Skeletal muscle tissue (tissue), 4 donors: ENCODE data around the gene DMRT1. TPM values are rescaled to one million over a fixed set of nuclear protein-coding genes. Genes with fewer than 3 reads are reported as not detected.
"Not testable (repeated sequence)": the region's sequence is repeated elsewhere in the genome, so short reads cannot be mapped to it uniquely, and the experiment has no call there.

Source experiments
- H3K27ac ChIP-seq: one replicate; pipeline ENCODE4 v1.7.0; 2013; ENCODE audit warnings: mild to moderate bottlenecking, low read depth, low read length, inconsistent platforms
- H3K27me3 ChIP-seq, 3 donors: one replicate each; pipeline ENCODE4 v1.7.0; 2013; ENCODE audit warnings: low read length in 3 of 3; ENCODE audit not compliant: control insufficient read depth in 3 of 3, insufficient read depth in 3 of 3
- H3K36me3 ChIP-seq, 3 donors: one replicate each; pipeline ENCODE4 v1.7.0; 2013; ENCODE audit warnings: low read length in 3 of 3; ENCODE audit not compliant: control insufficient read depth in 3 of 3, insufficient read depth in 3 of 3
- H3K4me1 ChIP-seq, 3 donors: one replicate each; pipeline ENCODE4 v1.7.0; 2013; ENCODE audit warnings: low read length in 3 of 3, mild to moderate bottlenecking in 3 of 3; ENCODE audit not compliant: control insufficient read depth in 3 of 3, insufficient read depth in 3 of 3
- H3K4me3 ChIP-seq, 3 donors: one replicate each; pipeline ENCODE4 v1.7.0; 2013; ENCODE audit warnings: low read length in 3 of 3
- H3K9ac ChIP-seq, 3 donors: one replicate each; pipeline ENCODE4 v1.7.0; 2013; ENCODE audit warnings: low read length in 3 of 3, mild to moderate bottlenecking in 3 of 3, moderate library complexity in 2 of 3, low read depth in 1 of 3
- H3K9me3 ChIP-seq, 3 donors: one replicate each; pipeline ENCODE4 v1.7.0; 2013; ENCODE audit warnings: low read length in 3 of 3; ENCODE audit not compliant: control insufficient read depth in 3 of 3
- total RNA-seq: library from RNA; depleted of rRNA; stranded (reverse); fragments of >200 nt; gene quantifications from one replicate; pipeline ENCODE4 v1.2.3, GENCODE V29; 2014
- donor health status: Osteomylitis.

The DMRT1 gene
- total RNA-seq, 1 donor from 2014 or later: not detected

DNA sequence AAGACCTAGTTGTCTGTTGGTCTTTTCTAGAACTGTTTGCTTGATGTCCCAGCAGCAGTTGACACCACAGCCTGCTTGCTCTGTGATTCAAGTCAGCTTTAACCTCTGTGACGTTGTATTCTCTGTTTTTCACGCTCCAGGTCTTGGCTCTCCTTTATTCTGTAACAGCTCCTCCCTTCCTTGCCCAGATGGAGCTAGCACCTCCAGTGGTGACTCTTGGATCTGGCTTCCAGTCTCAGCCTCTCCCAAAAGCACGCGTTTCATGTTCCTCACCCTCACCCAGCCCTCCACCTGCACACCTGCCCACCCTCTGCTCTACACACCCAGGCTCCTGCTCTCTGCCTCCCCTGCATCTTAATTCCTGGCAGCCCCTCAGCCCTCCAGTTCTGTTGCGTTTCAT is 50.6 kb downstream of the DMRT1 start:
- H3K9ac ChIP-seq: no peak overlapping the region
- H3K36me3 ChIP-seq: no peaks in the 10 kb centered on the region
- H3K4me3 ChIP-seq: no peak overlapping the region
- H3K4me1 ChIP-seq: peaks cover 0 to 3% (median 2%) of the 10 kb centered on the region in 3 donors
- no peaks in the 10 kb centered on the region for H3K9me3 ChIP-seq
- H3K27me3 ChIP-seq: no peaks in the 10 kb centered on the region
- H3K27ac ChIP-seq: no peak overlapping the region

DNA sequence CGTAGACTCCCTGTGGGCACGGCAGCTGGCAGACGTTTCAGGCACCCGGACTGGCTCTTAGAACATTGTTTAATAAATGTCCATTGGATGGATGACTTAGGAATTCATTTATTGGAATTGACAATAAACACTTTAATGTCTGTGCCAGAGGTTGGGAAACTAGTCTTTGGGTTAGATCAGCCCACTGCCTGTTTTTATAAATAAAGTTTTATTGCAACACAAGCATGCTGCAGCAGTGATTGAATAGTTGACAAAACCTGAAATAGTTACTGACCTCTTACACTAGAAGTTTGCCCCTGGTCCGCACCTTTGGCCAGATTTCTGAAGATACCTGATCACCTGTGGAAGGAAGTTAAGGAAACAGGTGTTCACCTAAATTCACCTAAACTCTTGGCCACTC is 51.6 kb downstream of the DMRT1 start:
- Histone ChIP-seq H3K36me3 (no peaks in the 10 kb centered on the region), H3K9me3 (no peaks in the 10 kb centered on the region), H3K27ac (no peak overlapping the region), H3K4me3 (no peak overlapping the region), H3K27me3 (no peaks in the 10 kb centered on the region), H3K9ac (no peak overlapping the region), H3K4me1 (peaks cover 0 to 3% (median 2%) of the 10 kb centered on the region in 3 donors)

GRCh38 chr9:893843-894420 is 52.4 kb downstream of the DMRT1 start:
- H3K36me3 ChIP-seq: no peaks in the 10 kb centered on the region
- H3K27me3 ChIP-seq: no peaks in the 10 kb centered on the region
- H3K9me3 ChIP-seq: no peaks in the 10 kb centered on the region
- H3K27ac ChIP-seq: no peak overlapping the region
- peak overlapping the region in 2 of 3 donors; percentile 34 to 41 for H3K4me3 ChIP-seq
- H3K9ac ChIP-seq: peak overlapping the region in 1 of 3 donors; percentile 50
- peaks cover 0 to 3% (median 2%) of the 10 kb centered on the region in 3 donors for H3K4me1 ChIP-seq

DNA sequence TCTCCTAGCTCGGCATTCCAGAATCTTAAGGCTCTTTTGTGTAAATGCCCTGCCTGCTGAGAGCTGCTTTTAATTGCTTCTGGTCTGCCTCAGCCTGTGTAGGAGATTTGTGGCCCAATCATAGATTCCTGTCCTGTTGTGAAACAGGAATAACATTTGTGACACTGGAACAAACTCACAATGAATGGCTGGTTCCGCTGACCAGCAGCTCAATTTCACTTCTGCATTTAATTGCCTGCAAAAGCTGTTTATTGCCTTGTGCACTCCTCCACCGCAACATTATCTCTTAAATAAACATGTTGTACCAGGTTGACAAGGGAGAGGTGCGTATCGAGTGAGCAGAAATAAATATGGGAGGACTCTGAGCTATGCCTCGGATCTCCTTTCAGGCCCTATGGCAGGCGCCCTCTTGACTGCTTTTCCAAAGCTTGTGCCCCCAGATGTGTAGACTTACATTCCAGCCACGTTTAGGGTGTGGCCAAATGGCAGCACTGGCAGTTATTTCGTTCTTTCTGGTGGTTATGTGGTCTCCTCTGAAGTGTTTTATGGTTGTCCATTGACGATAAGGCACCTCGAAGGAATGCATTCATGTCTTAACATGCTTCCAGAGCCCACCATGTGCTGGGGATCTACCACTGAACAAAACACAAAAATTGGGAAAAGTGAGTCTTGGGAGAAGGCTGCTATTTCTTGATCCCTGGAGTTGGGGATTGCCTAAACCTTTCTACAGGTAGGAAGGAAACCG is 58.1 kb downstream of the DMRT1 start:
- Histone ChIP-seq H3K9ac (no peak overlapping the region), H3K4me1 (no peaks in the 10 kb centered on the region), H3K36me3 (no peaks in the 10 kb centered on the region), H3K27ac (no peak overlapping the region), H3K27me3 (peaks cover 3 to 9% (median 7%) of the 10 kb centered on the region in 3 donors), H3K9me3 (no peaks in the 10 kb centered on the region), H3K4me3 (no peak overlapping the region)

DNA sequence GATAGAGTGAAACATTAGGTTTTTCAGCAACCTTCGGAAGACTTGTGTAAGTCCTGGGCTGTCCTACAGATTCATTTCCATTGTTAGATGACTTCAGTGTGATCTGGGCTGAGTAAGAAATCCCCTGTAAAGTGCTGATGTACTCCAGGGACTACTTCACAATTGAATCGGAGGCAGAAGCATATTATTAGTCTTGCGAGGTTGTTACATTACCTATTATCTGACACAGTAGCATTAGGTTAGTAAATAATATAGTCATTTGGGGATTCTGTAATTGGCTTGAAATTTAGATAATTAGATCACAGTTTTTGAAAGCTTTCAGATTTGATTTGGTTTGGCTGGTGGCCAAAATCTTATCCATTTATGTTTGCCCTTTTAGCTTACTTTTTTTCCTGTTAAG is 62.4 kb downstream of the DMRT1 start:
- H3K4me1 ChIP-seq: no peaks in the 10 kb centered on the region
- no peak overlapping the region for H3K4me3 ChIP-seq
- no peak overlapping the region for H3K9ac ChIP-seq
- peaks cover 13 to 34% (median 21%) of the 10 kb centered on the region in 3 donors for H3K27me3 ChIP-seq
- no peaks in the 10 kb centered on the region for H3K36me3 ChIP-seq
- no peaks in the 10 kb centered on the region for H3K9me3 ChIP-seq
- no peak overlapping the region for H3K27ac ChIP-seq

DNA sequence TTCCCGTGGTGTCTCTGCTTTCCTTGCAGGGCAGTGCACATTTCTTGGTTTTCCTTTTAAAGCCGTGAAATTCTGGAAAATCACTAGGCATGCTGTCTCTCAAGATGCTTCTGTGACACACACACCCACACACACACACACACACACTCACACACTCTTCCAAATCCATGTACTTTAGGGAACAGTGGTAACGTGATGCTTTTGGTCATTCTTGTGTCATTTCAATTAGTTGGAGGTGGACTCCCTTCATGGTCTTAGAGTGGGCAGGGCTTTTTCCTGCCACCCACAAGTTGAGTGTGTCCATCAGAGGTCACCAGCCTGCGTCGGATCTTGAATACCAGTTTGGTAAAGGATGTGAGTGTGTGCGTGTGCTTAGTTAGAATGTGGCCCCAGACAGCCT is 64.4 kb downstream of the DMRT1 start:
- Histone ChIP-seq H3K27ac (no peak overlapping the region), H3K36me3 (no peaks in the 10 kb centered on the region), H3K4me1 (no peaks in the 10 kb centered on the region), H3K4me3 (no peak overlapping the region), H3K27me3 (peaks cover 13 to 40% (median 25%) of the 10 kb centered on the region in 3 donors), H3K9ac (no peak overlapping the region), H3K9me3 (no peaks in the 10 kb centered on the region)

GRCh38 chr9:908536-909205 is 67.2 kb downstream of the DMRT1 start:
- H3K36me3 ChIP-seq: no peaks in the 10 kb centered on the region
- no peaks in the 10 kb centered on the region for H3K9me3 ChIP-seq
- H3K27ac ChIP-seq: no peak overlapping the region
- H3K4me1 ChIP-seq: no peaks in the 10 kb centered on the region
- H3K9ac ChIP-seq: no peak overlapping the region
- H3K27me3 ChIP-seq: peaks cover 13 to 37% (median 18%) of the 10 kb centered on the region in 3 donors
- H3K4me3 ChIP-seq: no peak overlapping the region

DNA sequence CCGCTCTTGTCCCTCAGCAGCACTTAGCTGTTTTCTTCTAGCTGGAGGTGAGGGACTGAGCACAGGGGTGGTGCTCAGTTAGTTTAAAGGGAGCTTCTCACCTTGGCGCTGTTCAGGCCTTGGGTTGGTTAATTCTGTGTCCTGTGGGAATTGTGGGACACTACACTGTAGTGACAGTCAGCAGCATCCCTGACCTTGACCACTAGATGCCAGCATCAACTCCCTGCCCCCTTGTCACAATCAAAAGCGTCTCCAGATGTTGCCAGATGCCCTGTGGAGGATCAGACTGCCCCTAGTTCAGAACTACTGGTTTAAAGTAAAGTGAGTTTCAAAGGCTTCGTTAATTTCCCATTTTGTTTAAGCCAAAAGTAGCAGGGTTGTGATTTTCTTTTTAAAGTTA is 69.5 kb downstream of the DMRT1 start:
- Histone ChIP-seq H3K4me3 (no peak overlapping the region), H3K27me3 (peaks cover 9 to 28% (median 11%) of the 10 kb centered on the region in 3 donors), H3K9ac (no peak overlapping the region), H3K27ac (no peak overlapping the region), H3K36me3 (no peaks in the 10 kb centered on the region), H3K9me3 (no peaks in the 10 kb centered on the region), H3K4me1 (no peaks in the 10 kb centered on the region)

DNA sequence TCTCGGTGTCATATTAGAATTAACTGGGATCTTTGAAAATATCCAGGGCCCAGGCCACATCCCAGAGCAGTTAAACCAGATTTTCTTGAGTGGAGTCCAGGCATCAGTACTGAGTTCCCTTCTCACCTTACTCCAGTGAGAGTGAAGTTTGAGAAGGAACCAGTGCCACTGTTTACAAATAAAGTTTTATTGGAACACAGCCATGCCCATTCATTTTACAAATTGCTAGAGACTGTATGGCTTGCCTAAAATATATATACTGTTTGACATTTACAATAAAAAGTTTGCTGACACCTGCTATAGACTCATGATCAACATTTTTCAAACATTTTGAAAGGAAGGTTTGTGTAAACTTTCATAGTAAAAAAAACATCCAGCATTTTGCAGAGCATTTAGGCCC is 71.3 kb downstream of the DMRT1 start:
- H3K27me3 ChIP-seq: peaks cover 4 to 17% (median 5%) of the 10 kb centered on the region in 3 donors
- H3K36me3 ChIP-seq: no peaks in the 10 kb centered on the region
- no peak overlapping the region for H3K4me3 ChIP-seq
- H3K27ac ChIP-seq: no peak overlapping the region
- H3K4me1 ChIP-seq: no peaks in the 10 kb centered on the region
- no peaks in the 10 kb centered on the region for H3K9me3 ChIP-seq
- H3K9ac ChIP-seq: no peak overlapping the region

DNA sequence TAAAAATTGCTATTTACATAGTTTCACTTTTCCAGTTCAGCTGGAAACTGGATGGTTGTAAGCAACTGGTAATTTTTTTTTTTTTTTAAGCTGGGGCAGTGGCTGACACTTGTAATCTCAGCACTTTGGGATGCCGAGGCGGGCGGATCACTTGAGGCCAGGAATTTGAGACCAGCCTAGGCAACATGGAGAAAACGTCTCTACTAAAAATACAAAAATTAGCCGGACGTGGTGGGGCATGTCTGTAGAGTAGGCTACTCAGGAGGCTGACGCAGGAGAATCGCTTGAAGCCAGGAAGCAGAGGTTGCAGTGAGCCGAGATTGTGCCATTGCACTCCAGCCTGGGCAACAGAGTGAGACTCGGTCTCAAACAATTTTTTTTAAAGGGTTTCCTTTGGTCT is 72.0 kb downstream of the DMRT1 start:
- peaks cover 0 to 13% (median 4%) of the 10 kb centered on the region in 3 donors for H3K27me3 ChIP-seq
- not testable (repeated sequence) for H3K4me3 ChIP-seq, H3K36me3 ChIP-seq, H3K4me1 ChIP-seq, H3K9ac ChIP-seq, H3K27ac ChIP-seq, H3K9me3 ChIP-seq
